Gastroesophageal sphincter (tissue), 4 donors: Measurements from ENCODE around the gene CALB2. TPM values are rescaled to one million over a fixed set of nuclear protein-coding genes. Genes with fewer than 3 reads are reported as not detected.

ENCODE experiments used
- ATAC-seq: fragments of 150-250 bp; one replicate; pipeline ENCODE4 v1.9.1; 2016; ENCODE audit warnings: mild to moderate bottlenecking, moderate library complexity
- H3K27ac ChIP-seq, 4 donors: fragments of 200-600 bp; sonication (generic) in 3 of 4; 1 replicate in 3 of 4; 2 replicates in 1 of 4; pipeline ENCODE4 v1.5.1; 2016 to 2019
- H3K27me3 ChIP-seq: fragments of 200-600 bp; sonication (generic); one replicate; pipeline ENCODE4 v1.5.1; 2019
- H3K36me3 ChIP-seq, 2 donors: fragments of 200-600 bp; sonication (generic); one replicate each; pipeline ENCODE4 v1.5.1; 2019; ENCODE audit warnings: control low read depth in 1 of 2
- H3K4me1 ChIP-seq, 3 donors: fragments of 200-600 bp; sonication (generic); 1 replicate in 2 of 3; 2 replicates in 1 of 3; pipeline ENCODE4 v1.5.1; 2016 to 2019; ENCODE audit warnings: control low read depth in 2 of 3
- H3K4me3 ChIP-seq, 2 donors: fragments of 200-600 bp; sonication (generic); one replicate each; pipeline ENCODE4 v1.5.1; 2019; ENCODE audit warnings: mild to moderate bottlenecking in 1 of 2, moderate library complexity in 1 of 2
- H3K9me3 ChIP-seq, 3 donors: fragments of 200-600 bp; sonication (generic); one replicate each; pipeline ENCODE4 v1.5.1; 2017 to 2019; ENCODE audit warnings: control low read depth in 2 of 3
- EP300 ChIP-seq: sonication (generic); formaldehyde crosslinking; IDR thresholded peaks from one replicate; pipeline ENCODE4 v1.6.1; 2017; ENCODE audit warnings: antibody characterized with exemption, mild to moderate bottlenecking
- POLR2A ChIP-seq, 2 donors: fragments of 450-650 bp; IDR thresholded peaks; one replicate each; pipeline ENCODE4 v1.6.1; 2017; ENCODE audit warnings: antibody characterized with exemption in 2 of 2, mild to moderate bottlenecking in 2 of 2, moderate library complexity in 1 of 2
- POLR2AphosphoS5 ChIP-seq: sonication (generic); formaldehyde crosslinking; IDR thresholded peaks from one replicate; pipeline ENCODE4 v1.6.1; 2017; ENCODE audit warnings: antibody characterized with exemption
- WGBS, 2 donors: methylation state at CpG; one replicate each; pipeline ENCODE4 v1.1.5; 2018; ENCODE audit warnings: low coverage in 1 of 2; 5-methylcytosine and 5-hydroxymethylcytosine counted together
- total RNA-seq, 4 donors: library from RNA; depleted of rRNA; stranded (reverse); fragments of >200 nt; gene quantifications; one replicate each; pipeline ENCODE4 v1.1.0, GENCODE V29; 2016
- TF ChIP-seq, protein P1 (sequence below), 4 experiments: fragments of 200-600 bp in 2 of 4; fragments of 450-650 bp in 2 of 4; sonication (generic) in 1 of 4; IDR thresholded peaks; one replicate each; pipeline ENCODE4 v1.5.1; 2017 to 2019; ENCODE audit warnings: antibody characterized with exemption in 4 of 4, mild to moderate bottlenecking in 2 of 4, moderate library complexity in 2 of 4

CALB2 gene
- total RNA-seq, 4 donors from 2014 or later: 0.85 to 2.8 TPM; not detected in 2

DNA sequence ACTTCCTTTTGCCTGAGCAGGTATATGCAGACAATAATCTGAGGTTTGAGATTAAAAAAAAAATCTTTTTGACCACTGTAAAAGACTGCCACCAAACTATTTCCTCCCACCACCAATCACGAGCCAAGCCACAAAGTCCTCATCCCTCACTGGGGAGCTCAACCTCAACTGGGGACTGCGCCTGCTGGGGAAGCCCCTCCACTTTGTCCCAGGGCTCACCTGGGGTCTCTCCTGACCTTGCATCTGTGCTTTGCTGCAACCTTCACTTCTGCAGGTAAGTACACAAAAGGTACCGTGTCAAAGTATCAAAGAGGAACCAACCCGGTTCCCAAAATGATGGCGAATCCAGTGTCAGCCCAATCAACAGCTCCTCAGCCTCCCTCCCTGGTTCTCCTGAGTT is 47.8 kb downstream of the CALB2 start:
- Histone ChIP-seq H3K27ac (no peak overlapping the region), H3K27me3 (peaks cover 61% of the 10 kb centered on the region), H3K36me3 (no peaks in the 10 kb centered on the region), H3K9me3 (peaks cover 0 to 11% (median 0%) of the 10 kb centered on the region in 3 donors), H3K4me1 (no peaks in the 10 kb centered on the region), H3K4me3 (no peak overlapping the region)
- WGBS, 2 donors: 40 to 60% methylated on average over 1 of the region's 5 CpGs
- no peak for TF ChIP-seq POLR2AphosphoS5
- TF ChIP-seq POLR2A (IDR thresholded peaks at IDR 0.05): no peak
- TF ChIP-seq EP300: no peak
- ATAC-seq: no peak

DNA sequence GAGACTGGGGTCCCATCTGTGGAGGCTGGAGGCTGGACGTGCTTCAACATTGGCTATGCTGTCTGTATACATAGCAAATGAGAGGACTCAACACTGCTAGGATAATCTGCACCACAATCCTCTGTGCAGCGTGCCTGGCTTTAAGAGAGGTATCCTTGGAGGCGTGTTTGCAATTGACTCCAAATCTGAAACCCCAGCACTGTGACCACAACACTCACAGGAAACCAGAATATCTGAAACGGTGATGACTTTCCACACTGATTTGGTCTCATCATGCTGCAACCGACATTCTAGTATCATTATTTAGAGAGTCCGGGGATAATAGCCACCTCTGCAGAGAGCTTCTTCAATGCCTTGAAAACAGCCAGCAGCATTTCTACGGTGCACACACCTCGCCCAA is 48.2 kb downstream of the CALB2 start:
- TF ChIP-seq, protein P1, sequence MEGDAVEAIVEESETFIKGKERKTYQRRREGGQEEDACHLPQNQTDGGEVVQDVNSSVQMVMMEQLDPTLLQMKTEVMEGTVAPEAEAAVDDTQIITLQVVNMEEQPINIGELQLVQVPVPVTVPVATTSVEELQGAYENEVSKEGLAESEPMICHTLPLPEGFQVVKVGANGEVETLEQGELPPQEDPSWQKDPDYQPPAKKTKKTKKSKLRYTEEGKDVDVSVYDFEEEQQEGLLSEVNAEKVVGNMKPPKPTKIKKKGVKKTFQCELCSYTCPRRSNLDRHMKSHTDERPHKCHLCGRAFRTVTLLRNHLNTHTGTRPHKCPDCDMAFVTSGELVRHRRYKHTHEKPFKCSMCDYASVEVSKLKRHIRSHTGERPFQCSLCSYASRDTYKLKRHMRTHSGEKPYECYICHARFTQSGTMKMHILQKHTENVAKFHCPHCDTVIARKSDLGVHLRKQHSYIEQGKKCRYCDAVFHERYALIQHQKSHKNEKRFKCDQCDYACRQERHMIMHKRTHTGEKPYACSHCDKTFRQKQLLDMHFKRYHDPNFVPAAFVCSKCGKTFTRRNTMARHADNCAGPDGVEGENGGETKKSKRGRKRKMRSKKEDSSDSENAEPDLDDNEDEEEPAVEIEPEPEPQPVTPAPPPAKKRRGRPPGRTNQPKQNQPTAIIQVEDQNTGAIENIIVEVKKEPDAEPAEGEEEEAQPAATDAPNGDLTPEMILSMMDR (IDR thresholded peaks at IDR 0.05): no peak
- no peak for TF ChIP-seq POLR2AphosphoS5
- no peak for TF ChIP-seq EP300
- no peak for ATAC-seq
- Histone ChIP-seq H3K27me3 (peaks cover 62% of the 10 kb centered on the region), H3K36me3 (no peaks in the 10 kb centered on the region), H3K4me1 (no peaks in the 10 kb centered on the region), H3K4me3 (no peak overlapping the region), H3K27ac (no peak overlapping the region), H3K9me3 (peaks cover 0 to 11% (median 0%) of the 10 kb centered on the region in 3 donors)
- WGBS, 2 donors: 85 to 88% methylated on average over 4 to 5 of the region's 8 CpGs

DNA sequence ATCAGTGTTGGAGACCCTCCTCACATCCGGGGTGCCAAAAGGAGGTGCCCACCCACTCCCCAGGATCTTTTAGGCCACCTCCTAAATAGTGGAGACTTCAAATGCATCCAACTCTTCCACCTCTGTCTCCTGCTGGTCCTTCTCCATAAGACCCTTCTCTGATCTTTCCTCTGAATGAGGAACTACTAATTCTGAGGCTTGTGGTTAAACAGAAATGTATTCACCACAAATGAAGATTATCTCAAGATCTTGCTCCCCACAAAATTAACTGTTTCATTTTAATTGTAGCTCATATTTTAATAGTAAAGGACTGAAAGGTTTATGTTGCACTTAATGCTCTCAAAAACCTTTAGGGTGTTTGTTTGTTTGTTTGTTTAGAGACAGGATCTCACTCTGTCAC is 49.2 kb downstream of the CALB2 start:
- WGBS, 2 donors: 47 to 71% methylated on average over 1 of the region's 1 CpG
- H3K27me3 ChIP-seq: peaks cover 62% of the 10 kb centered on the region

DNA sequence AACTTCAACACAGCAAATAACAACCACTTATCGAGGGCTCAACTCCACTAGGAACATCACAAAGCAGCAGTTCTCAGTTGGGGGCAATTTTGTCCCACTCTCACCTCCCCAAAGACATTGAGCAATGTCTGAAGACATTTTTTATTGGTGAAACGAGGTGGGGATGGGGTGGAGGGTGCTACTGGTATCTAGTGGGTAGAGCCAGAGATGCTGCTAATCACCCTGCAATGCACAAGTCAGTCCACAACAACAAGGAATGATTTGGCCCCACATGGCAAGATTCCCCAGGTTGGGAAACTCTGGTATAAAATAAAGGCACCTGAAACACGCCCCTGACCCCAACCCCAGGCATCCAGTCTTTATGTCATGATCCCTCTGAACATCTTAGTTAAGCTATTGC is 50.0 kb downstream of the CALB2 start:
- H3K27me3 ChIP-seq: peaks cover 65% of the 10 kb centered on the region
- no peaks in the 10 kb centered on the region for H3K36me3 ChIP-seq
- H3K27ac ChIP-seq: no peak overlapping the region
- TF ChIP-seq POLR2AphosphoS5: no peak
- TF ChIP-seq EP300: no peak
- TF ChIP-seq, protein P1 (IDR thresholded peaks at IDR 0.05): no peak
- no peak for TF ChIP-seq POLR2A (IDR thresholded peaks at IDR 0.05)
- no peak for ATAC-seq
- H3K9me3 ChIP-seq: peaks cover 0 to 11% (median 0%) of the 10 kb centered on the region in 3 donors
- peaks cover 0 to 9% (median 0%) of the 10 kb centered on the region in 3 donors for H3K4me1 ChIP-seq
- no peak overlapping the region for H3K4me3 ChIP-seq
- 33 to 34% methylated on average over 1 to 2 of the region's 3 CpGs for WGBS, 2 donors

More for the DNA sequence above, 49.2 kb downstream of the CALB2 start:
- Histone ChIP-seq H3K4me3 (no peak overlapping the region), H3K4me1 (peaks cover 0 to 7% (median 0%) of the 10 kb centered on the region in 3 donors), H3K27ac (no peak overlapping the region), H3K9me3 (peaks cover 0 to 11% (median 0%) of the 10 kb centered on the region in 3 donors), H3K36me3 (no peaks in the 10 kb centered on the region)
- TF ChIP-seq, protein P1 (IDR thresholded peaks at IDR 0.05): no peak
- TF ChIP-seq EP300 (no peak), POLR2A (IDR thresholded peaks at IDR 0.05) (no peak), POLR2AphosphoS5 (no peak)
- ATAC-seq: no peak

DNA sequence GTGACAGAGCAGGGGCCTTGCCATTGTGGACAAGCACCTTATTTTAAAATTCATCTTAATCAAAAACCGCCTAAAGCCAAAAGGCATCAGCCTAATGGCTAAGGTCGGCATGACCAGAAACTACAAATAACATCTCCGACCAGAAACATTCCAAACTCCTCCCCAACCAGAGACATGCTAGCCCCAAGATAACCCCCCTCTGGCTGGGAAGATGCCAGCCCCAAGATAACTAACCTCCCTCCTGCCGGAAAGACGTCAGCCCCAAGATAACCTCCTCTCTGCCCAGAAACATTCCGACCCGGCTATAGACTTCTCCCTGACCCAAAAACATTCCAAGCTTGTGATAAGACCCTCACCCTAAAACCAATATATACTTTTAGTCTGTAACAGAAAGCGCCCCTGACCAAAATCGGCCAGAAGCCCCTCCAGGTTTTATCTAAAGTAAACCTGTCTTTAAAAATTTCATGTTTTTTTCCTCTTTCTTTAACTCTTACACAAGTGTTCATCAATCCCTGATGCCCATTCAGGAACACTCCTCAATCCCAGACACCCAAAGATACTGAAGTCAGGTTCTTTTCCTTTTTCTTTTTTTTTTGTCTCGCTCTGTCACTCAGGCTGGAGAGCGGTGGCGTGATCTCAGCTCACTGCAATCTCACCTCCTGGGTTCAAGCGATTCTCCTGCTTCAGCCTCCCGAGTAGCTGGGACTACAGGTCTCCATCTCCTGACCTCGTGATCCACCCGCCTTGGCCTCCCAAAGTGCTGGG is 50.7 kb downstream of the CALB2 start:
- Histone ChIP-seq H3K27me3 (peaks cover 65% of the 10 kb centered on the region), H3K4me3 (no peak overlapping the region), H3K36me3 (no peaks in the 10 kb centered on the region), H3K4me1 (peaks cover 0 to 9% (median 0%) of the 10 kb centered on the region in 3 donors), H3K27ac (no peak overlapping the region), H3K9me3 (peaks cover 0 to 11% (median 0%) of the 10 kb centered on the region in 3 donors)
- no peak for ATAC-seq
- no peak for TF ChIP-seq POLR2AphosphoS5
- TF ChIP-seq EP300: no peak
- TF ChIP-seq, protein P1 (IDR thresholded peaks at IDR 0.05): no peak
- TF ChIP-seq POLR2A (IDR thresholded peaks at IDR 0.05): no peak
- 21 to 23% methylated on average over 6 to 16 of the region's 16 CpGs for WGBS, 2 donors
